RWPE2 (cell line): ENCODE measurements around the gene NUAK1.

Source experiments
- ATAC-seq: fragments of 200-7000 bp; cut with Tn5 transposase; 3 replicates; pipeline ENCODE4 v1.9.1; 2021; ENCODE audit warnings: low read depth
- DNase-seq: peaks from one replicate; pipeline ENCODE4 v3.0.0-alpha.2; 2020; ENCODE audit warnings: low spot score
- H3K27ac ChIP-seq: fragments of 450-650 bp; 2 replicates; pipeline ENCODE4 v1.5.1; 2017; ENCODE audit warnings: mild to moderate bottlenecking; ENCODE audit not compliant: poor library complexity, severe bottlenecking
- H3K27me3 ChIP-seq: fragments of 250-450 bp; sonication (Bioruptor Pico); 2 replicates; pipeline ENCODE4 v1.5.1; 2021; ENCODE audit warnings: mild to moderate bottlenecking, moderate library complexity; ENCODE audit not compliant: insufficient read depth, poor library complexity, severe bottlenecking
- H3K36me3 ChIP-seq: fragments of 250-450 bp; sonication (Bioruptor Pico); 2 replicates; pipeline ENCODE4 v1.5.1; 2020; ENCODE audit warnings: low read depth, mild to moderate bottlenecking, moderate library complexity
- H3K4me1 ChIP-seq: fragments of 250-450 bp; sonication (Bioruptor Pico); 2 replicates; pipeline ENCODE4 v1.5.1; 2021; ENCODE audit warnings: mild to moderate bottlenecking, moderate library complexity; ENCODE audit not compliant: insufficient read depth, poor library complexity, severe bottlenecking
- H3K4me3 ChIP-seq: fragments of 250-450 bp; sonication (Bioruptor Pico); 2 replicates; pipeline ENCODE4 v1.5.1; 2021; ENCODE audit warnings: mild to moderate bottlenecking, moderate library complexity; ENCODE audit not compliant: severe bottlenecking
- H3K9me3 ChIP-seq: fragments of 250-450 bp; sonication (Bioruptor Pico); 2 replicates; pipeline ENCODE4 v1.5.1; 2021; ENCODE audit warnings: mild to moderate bottlenecking, moderate library complexity; ENCODE audit not compliant: severe bottlenecking
- CTCF ChIP-seq: fragments of 450-650 bp; IDR thresholded peaks from one replicate; pipeline ENCODE4 v1.5.1; 2017; ENCODE audit warnings: mild to moderate bottlenecking, moderate library complexity; ENCODE audit not compliant: poor library complexity, severe bottlenecking

The NUAK1 gene

GRCh38 chr12:106096376-106096775, 42.4 kb downstream of the NUAK1 start:
- Histone ChIP-seq H3K27ac (no peak overlapping the region), H3K4me3 (no peak overlapping the region), H3K36me3 (peaks cover 9% of the 10 kb centered on the region), H3K9me3 (no peaks in the 10 kb centered on the region), H3K4me1 (no peaks in the 10 kb centered on the region), H3K27me3 (no peaks in the 10 kb centered on the region)
- TF ChIP-seq CTCF: no peak
- DNase-seq: no peak
- no peak for ATAC-seq

GRCh38 chr12:106094304-106094703, 44.5 kb downstream of the NUAK1 start:
- ATAC-seq (no peak), DNase-seq (no peak)
- peaks cover 7% of the 10 kb centered on the region for H3K4me1 ChIP-seq
- no peak overlapping the region for H3K27ac ChIP-seq
- no peaks in the 10 kb centered on the region for H3K9me3 ChIP-seq
- no peak for TF ChIP-seq CTCF
- H3K36me3 ChIP-seq: peaks cover 9% of the 10 kb centered on the region; the same call in 1 of the 2 replicates
- H3K4me3 ChIP-seq: no peak overlapping the region
- H3K27me3 ChIP-seq: no peaks in the 10 kb centered on the region

- no peak overlapping the region for H3K4me3 ChIP-seq
- TF ChIP-seq CTCF: no peak
- ATAC-seq (no peak), DNase-seq (no peak)
- 0 out of 2 replicates have a peak, but pooled peaks cover 3% of the 10 kb centered on the region for H3K36me3 ChIP-seq
- H3K27ac ChIP-seq: no peak overlapping the region
- no peaks in the 10 kb centered on the region for H3K27me3 ChIP-seq
- no peaks in the 10 kb centered on the region for H3K9me3 ChIP-seq
- peaks cover 7% of the 10 kb centered on the region for H3K4me1 ChIP-seq
These were observed 45.5 kb downstream of the NUAK1 start for GRCh38 chr12:106093246-106093645.

- no peak for TF ChIP-seq CTCF
- no peak for DNase-seq
- H3K4me3 ChIP-seq: no peak overlapping the region
- ATAC-seq: 0 out of 3 replicates have a peak, but pooled peaks have one; percentile 23
- no peaks in the 10 kb centered on the region for H3K27me3 ChIP-seq
- 0 out of 2 replicates have a peak, but pooled peaks cover 3% of the 10 kb centered on the region for H3K36me3 ChIP-seq
- peak overlapping the region; percentile 28 for H3K27ac ChIP-seq
- no peaks in the 10 kb centered on the region for H3K9me3 ChIP-seq
- peaks cover 7% of the 10 kb centered on the region for H3K4me1 ChIP-seq
These were observed 47.3 kb downstream of the NUAK1 start for GRCh38 chr12:106091446-106091820.

GRCh38 chr12:106090591-106091445, 47.9 kb downstream of the NUAK1 start:
- DNase-seq (no peak), ATAC-seq (0 out of 3 replicates have a peak, but pooled peaks have one; percentile 21)
- no peak for TF ChIP-seq CTCF
- Histone ChIP-seq H3K4me1 (peaks cover 7% of the 10 kb centered on the region), H3K4me3 (no peak overlapping the region), H3K36me3 (0 out of 2 replicates have a peak, but pooled peaks cover 6% of the 10 kb centered on the region), H3K27me3 (no peaks in the 10 kb centered on the region), H3K9me3 (no peaks in the 10 kb centered on the region), H3K27ac (peak overlapping the region; percentile 28)
